Measurements from ENCODE around the gene CNN3. TPM values are rescaled to one million over a fixed set of nuclear protein-coding genes. Genes with fewer than 3 reads are reported as not detected.
A peak's percentile ranks its signal among the peaks of the same experiment; 100 is the strongest.

CNN3 gene
- total RNA-seq, 1 experiment from 2014 or later: 183 TPM

- DNase-seq (ENCODE audit: low spot score): no peak
- H3K27ac Mint-ChIP-seq: no peak overlapping the region
- H3K9me3 Mint-ChIP-seq: no peaks in the 10 kb centered on the region
- ChIA-PET POLR2A (interaction anchor here (0.8 kb wide), 1 partner anchor 17 kb away, joined by 3 read pairs; no protein-coding TSS in a partner anchor), CTCF (no interaction called here)
- TF ChIP-seq ZNF416 (CRISPR knock-in tag; IDR thresholded peaks at IDR 0.05) (no peak), EMX1 (CRISPR knock-in tag; IDR thresholded peaks at IDR 0.05) (no peak)
- no peak overlapping the region for H3K4me3 Mint-ChIP-seq
- H3K27me3 Mint-ChIP-seq (ENCODE audit: low read depth): no peaks in the 10 kb centered on the region
- ATAC-seq: no peak
- H3K36me3 Mint-ChIP-seq: peaks cover 49% of the 10 kb centered on the region
- H3K4me1 Mint-ChIP-seq: peaks cover 52% of the 10 kb centered on the region
These were observed 20.5 kb downstream of the CNN3 start for GRCh38 chr1:94906382-94906781.

- H3K4me3 Mint-ChIP-seq: no peak overlapping the region
- TF ChIP-seq TP53 (CRISPR knock-in tag; IDR thresholded peaks at IDR 0.05) (no peak), TEAD1 (CRISPR knock-in tag; IDR thresholded peaks at IDR 0.05) (no peak), ELF4 (CRISPR knock-in tag; IDR thresholded peaks at IDR 0.05; ENCODE audit: low read depth) (no peak), ZNF425 (CRISPR knock-in tag; conservative IDR thresholded peaks at IDR 0.05) (no peak), USF1 (CRISPR knock-in tag; IDR thresholded peaks at IDR 0.05) (no peak), TEAD4 (CRISPR knock-in tag; IDR thresholded peaks at IDR 0.05) (no peak), TCF7 (CRISPR knock-in tag; IDR thresholded peaks at IDR 0.05; ENCODE audit: low read depth) (no peak), IRF1 (CRISPR knock-in tag; IDR thresholded peaks at IDR 0.05) (no peak), E2F4 (CRISPR knock-in tag; IDR thresholded peaks at IDR 0.05; ENCODE audit: borderline replicate concordance, low read depth) (no peak)
- CTCF ChIA-PET: interaction anchor here (1.0 kb wide), 1 partner anchor 51 kb away, joined by 3 read pairs; no protein-coding TSS in a partner anchor
- H3K9me3 Mint-ChIP-seq: no peaks in the 10 kb centered on the region
- H3K36me3 Mint-ChIP-seq: peaks cover 49% of the 10 kb centered on the region
- ATAC-seq: no peak
- no peak for DNase-seq (ENCODE audit: low spot score)
- POLR2A ChIA-PET: no interaction called here
- H3K27ac Mint-ChIP-seq: no peak overlapping the region
- no peaks in the 10 kb centered on the region for H3K27me3 Mint-ChIP-seq (ENCODE audit: low read depth)
- H3K4me1 Mint-ChIP-seq: peaks cover 40% of the 10 kb centered on the region
These were observed 21.7 kb downstream of the CNN3 start for GRCh38 chr1:94905207-94905606.

GRCh38 chr1:94903280-94904009 is 23.5 kb downstream of the CNN3 start:
- ATAC-seq: no peak
- CTCF ChIA-PET: interaction anchor here (2.1 kb wide), 1 partner anchor 49 kb away, joined by 7 read pairs; no protein-coding TSS in a partner anchor
- TF ChIP-seq ZNF121 (CRISPR knock-in tag; IDR thresholded peaks at IDR 0.05) (no peak), NFE2L1 (CRISPR knock-in tag; IDR thresholded peaks at IDR 0.05) (0 out of 2 replicates have a peak, but pooled peaks have one; percentile 40)
- POLR2A ChIA-PET: interaction anchor here (0.6 kb wide), 1 partner anchor 46 kb away, joined by 3 read pairs; no protein-coding TSS in a partner anchor
- Mint-ChIP-seq H3K4me3 (no peak overlapping the region), H3K27ac (peak overlapping the region; percentile 75), H3K9me3 (no peaks in the 10 kb centered on the region), H3K4me1 (peaks cover 27% of the 10 kb centered on the region), H3K27me3 (ENCODE audit: low read depth) (no peaks in the 10 kb centered on the region), H3K36me3 (peaks cover 58% of the 10 kb centered on the region)
- DNase-seq (ENCODE audit: low spot score): no peak

- no peak for TF ChIP-seq ERG (CRISPR knock-in tag; IDR thresholded peaks at IDR 0.05)
- no peak for TF ChIP-seq E2F5 (CRISPR knock-in tag; IDR thresholded peaks at IDR 0.05)
- TF ChIP-seq NR3C1 (CRISPR knock-in tag; conservative IDR thresholded peaks at IDR 0.05; ENCODE audit: low read depth): no peak
- no peak for TF ChIP-seq ATF1 (CRISPR knock-in tag; IDR thresholded peaks at IDR 0.05)
- no peak for TF ChIP-seq KAT7 (CRISPR knock-in tag; IDR thresholded peaks at IDR 0.05; ENCODE audit: borderline replicate concordance)
- no peak for TF ChIP-seq ATF3 (CRISPR knock-in tag; conservative IDR thresholded peaks at IDR 0.05)
- ATAC-seq: no peak
- H3K4me3 Mint-ChIP-seq: no peak overlapping the region
- ChIA-PET POLR2A (no interaction called here), CTCF (interaction anchor here (2.1 to 2.7 kb wide), 2 partner anchors 47 to 142 kb away, joined by 7 to 8 read pairs; no protein-coding TSS in a partner anchor)
- no peaks in the 10 kb centered on the region for H3K27me3 Mint-ChIP-seq (ENCODE audit: low read depth)
- no peaks in the 10 kb centered on the region for H3K9me3 Mint-ChIP-seq
- peaks cover 60% of the 10 kb centered on the region for H3K36me3 Mint-ChIP-seq
- peaks cover 14% of the 10 kb centered on the region for H3K4me1 Mint-ChIP-seq
- no peak for DNase-seq (ENCODE audit: low spot score)
- no peak overlapping the region for H3K27ac Mint-ChIP-seq
These were observed 25.1 kb downstream of the CNN3 start for GRCh38 chr1:94901841-94902240.
